GM12872 (cell line): ENCODE data around the gene WSCD1.

ENCODE experiments used
- TF ChIP-seq, protein P1 (sequence below): IDR thresholded peaks from 3 replicates; pipeline ENCODE4 v1.5.1; 2011; ENCODE audit warnings: low read depth, mild to moderate bottlenecking, low read length, moderate library complexity; ENCODE audit not compliant: insufficient read depth

WSCD1 gene

DNA sequence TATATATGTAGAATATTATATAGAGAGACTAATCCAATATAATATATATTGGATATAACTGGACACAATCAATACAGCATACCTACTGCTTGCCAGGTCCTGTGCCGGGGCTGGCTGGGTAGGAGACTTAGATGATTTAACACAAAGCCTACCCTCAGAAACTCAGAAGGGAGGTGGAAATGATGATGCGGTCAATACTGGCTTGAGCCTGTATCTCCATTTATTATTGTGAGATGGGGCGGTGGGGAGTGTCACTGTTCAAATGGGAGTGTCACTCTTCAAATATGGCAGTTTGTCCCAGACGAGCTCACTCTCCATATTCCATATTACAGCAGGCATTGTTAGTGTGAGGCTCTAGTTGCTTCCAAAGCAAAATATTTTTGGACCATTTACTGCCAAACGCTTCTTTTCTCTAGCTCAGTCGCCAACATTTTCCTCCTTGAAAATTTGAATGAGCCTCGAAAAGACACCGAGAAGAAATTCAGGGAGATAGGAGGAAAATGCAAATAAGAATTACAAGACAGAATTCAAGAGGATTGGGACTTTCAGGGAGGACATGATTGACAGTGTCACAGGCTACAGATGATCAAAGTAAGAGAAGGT lies 70.7 kb downstream of the WSCD1 start:
- TF ChIP-seq, protein P1, sequence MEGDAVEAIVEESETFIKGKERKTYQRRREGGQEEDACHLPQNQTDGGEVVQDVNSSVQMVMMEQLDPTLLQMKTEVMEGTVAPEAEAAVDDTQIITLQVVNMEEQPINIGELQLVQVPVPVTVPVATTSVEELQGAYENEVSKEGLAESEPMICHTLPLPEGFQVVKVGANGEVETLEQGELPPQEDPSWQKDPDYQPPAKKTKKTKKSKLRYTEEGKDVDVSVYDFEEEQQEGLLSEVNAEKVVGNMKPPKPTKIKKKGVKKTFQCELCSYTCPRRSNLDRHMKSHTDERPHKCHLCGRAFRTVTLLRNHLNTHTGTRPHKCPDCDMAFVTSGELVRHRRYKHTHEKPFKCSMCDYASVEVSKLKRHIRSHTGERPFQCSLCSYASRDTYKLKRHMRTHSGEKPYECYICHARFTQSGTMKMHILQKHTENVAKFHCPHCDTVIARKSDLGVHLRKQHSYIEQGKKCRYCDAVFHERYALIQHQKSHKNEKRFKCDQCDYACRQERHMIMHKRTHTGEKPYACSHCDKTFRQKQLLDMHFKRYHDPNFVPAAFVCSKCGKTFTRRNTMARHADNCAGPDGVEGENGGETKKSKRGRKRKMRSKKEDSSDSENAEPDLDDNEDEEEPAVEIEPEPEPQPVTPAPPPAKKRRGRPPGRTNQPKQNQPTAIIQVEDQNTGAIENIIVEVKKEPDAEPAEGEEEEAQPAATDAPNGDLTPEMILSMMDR: no peak

DNA sequence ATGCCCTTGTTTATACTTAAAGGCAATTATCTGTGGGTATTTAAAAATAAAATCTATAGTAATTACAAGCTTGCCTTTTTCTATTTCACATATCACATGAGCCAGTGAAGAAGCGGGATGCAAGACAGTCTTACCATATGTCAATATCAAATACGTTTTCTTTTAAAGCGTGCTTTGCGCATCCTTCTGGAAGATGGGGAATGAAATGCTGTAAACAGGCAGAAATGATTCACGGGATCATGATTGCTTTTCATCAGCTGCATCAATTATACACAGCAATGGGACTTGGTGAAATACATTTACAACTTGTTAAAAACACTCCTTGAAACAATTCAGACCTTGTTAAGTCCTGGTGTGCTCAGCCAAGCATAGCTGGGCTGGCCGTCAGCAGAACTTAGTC lies 72.5 kb downstream of the WSCD1 start:
- TF ChIP-seq, protein P1: no peak

DNA sequence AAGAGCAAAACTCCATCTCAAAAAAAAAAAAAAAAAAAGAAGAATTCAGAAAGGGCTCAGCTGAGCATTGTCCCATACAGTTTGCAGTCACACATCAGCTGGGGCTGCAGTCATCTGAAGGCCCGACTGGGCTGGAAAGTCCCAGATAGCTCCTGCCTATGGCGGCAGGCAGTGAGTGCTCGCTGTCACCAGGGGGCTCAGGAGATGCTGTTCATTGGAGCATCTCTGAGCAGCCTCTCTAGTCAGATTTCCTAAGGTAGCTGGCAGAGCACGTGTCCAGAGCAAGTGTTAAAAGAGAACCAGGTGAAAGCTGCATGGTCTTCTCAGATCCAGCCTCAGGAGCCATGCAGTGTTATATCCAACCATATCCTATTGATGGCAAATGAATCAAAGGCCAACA lies 75.8 kb downstream of the WSCD1 start:
- TF ChIP-seq, protein P1: no peak

DNA sequence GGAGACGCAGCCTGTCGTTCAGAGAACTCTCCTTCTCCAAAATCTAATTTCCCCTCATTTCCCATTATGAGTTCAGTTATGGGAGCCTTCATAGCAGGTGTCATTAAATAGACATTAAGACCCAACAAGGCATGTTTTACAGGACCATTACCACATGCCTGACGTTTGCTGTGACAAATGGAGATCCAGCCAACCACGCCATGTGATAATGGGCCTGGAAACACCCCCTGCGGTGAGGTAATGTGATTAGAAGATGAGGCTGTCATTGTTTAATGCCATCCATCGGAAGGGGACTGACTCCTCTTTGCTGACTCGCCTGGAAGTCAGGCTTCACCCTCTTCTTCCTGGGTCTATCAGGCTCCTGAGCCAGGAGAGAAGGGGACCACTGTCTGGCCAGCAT lies 76.9 kb downstream of the WSCD1 start:
- TF ChIP-seq, protein P1: no peak

DNA sequence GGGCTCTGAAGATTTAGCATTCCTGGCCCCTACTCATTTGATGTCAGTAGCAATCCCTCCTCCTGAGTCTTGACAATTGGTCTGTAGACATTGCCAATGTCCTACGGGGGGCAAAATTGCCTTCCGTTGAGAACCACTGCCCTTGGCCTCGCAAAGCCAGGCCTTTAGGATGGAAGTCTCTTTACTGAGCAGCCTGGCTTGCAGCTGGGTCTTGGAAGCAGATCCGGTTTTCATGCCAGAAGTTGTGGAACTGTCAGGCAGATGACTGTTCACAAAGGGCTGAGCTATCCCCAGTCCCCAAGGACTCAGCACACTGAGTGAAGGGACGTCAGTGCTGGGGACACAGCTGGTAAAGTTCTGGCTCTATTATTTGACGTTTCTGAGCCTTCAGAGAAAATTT lies 83.2 kb downstream of the WSCD1 start:
- TF ChIP-seq, protein P1: no peak

DNA sequence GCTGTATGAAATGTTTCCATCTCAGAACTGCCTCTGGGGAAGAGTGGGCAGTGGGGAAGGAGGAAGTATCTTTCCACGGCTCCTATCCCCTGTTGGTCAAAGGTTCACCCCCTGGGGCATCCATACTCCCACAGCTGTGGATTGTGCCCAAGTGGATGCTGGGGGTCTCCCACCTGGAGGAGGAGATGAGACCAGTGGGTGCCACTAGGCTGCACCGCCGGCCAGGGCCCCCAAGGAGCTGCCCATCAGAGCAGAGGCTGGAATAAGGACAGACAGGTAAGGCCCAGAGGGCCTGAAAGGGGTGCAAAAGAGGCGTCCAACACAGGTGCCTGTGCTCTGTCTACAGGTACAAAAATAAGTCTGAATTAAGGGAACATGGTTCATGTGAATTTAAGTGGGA lies 87.5 kb downstream of the WSCD1 start:
- TF ChIP-seq, protein P1: no peak

DNA sequence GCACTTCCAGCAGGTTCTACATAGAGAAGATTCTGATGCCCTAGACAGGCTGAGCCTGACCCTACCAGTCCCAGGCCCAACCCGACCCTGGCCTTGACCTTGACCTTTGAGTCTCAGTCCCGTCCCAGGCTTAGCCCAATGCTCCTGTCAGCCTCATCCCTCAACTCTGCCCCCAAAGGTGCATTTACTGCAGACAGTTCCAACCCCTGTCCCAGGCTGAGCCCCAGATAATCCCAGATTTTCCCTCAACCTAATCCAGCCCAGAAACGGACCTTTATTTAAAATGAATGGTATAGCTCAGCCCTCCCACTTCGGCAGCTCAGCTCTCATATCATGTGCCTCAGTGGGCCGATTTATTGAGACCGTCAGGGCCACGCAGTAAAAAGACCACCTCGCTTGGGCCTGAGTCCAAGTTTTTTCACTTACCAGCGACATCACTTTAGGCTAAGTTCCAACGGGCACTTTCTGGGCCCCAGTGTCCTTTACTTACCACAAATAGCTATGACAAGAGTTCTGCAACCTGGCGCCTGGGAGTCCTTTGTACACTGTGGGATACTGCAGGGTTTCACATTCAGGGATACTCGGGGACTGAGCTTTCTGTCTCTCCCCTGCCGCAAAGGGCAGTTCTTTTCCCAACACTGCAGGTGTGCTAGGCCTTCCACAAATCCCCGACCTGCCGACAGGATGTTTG lies 89.5 kb downstream of the WSCD1 start:
- TF ChIP-seq, protein P1: no peak
